ENCODE results near the gene RANGAP1.
"Not testable (repeated sequence)": the region's sequence is repeated elsewhere in the genome, so short reads cannot be mapped to it uniquely, and the experiment has no call there.

RANGAP1 gene

DNA sequence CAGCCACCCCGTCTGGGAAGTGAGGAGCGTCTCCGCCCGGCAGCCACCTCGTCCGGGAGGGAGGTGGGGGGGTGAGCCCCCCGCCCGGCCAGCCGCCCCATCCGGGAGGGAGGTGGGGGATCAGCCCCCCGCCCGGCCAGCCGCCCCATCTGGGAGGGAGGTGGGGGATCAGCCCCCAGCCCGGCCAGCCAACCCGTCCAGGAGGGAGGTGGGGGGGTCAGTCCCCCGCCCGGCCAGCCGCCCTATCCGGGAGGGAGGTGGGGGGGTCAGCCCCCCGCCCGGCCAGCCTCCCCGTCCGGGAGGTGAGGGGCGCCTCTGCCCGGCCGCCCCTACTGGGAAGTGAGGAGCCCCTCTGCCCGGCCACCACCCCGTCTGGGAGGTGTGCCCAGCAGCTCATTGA, 8.8 kb upstream of the RANGAP1 start:
- not testable (repeated sequence) for H2BK5ac ChIP-seq (ENCODE audit: low read depth, low read length, poor library complexity, severe bottlenecking); H2BK15ac ChIP-seq (ENCODE audit: low read depth, poor library complexity, severe bottlenecking); H2BK12ac ChIP-seq (ENCODE audit: low read length in 2 of 2); H3K4ac ChIP-seq (ENCODE audit: low read depth in 1 of 2, low read length in 2 of 2); DNase-seq; H3K4me2 ChIP-seq (ENCODE audit: low read length, poor library complexity, severe bottlenecking); H3K79me1 ChIP-seq (replicated peaks; ENCODE audit: low read length, poor library complexity, severe bottlenecking); H3K9ac ChIP-seq (ENCODE audit: low read length); H3K36me3 ChIP-seq (ENCODE audit: control insufficient read depth in 1 of 2, insufficient read depth in 2 of 2, low read depth in 1 of 2, low read length in 2 of 2); H3K23ac ChIP-seq (ENCODE audit: low read length in 2 of 2); H3K4me3 ChIP-seq (ENCODE audit: insufficient read depth in 1 of 2, low read depth in 1 of 2, low read length in 2 of 2); H3K9me3 ChIP-seq (ENCODE audit: control insufficient read depth, low read length); H3K27ac ChIP-seq (ENCODE audit: low read length, poor library complexity, severe bottlenecking); H3K27me3 ChIP-seq (ENCODE audit: control insufficient read depth in 1 of 2, insufficient read depth in 1 of 2, low read length in 2 of 2); H4K8ac ChIP-seq (ENCODE audit: low read length); H4K91ac ChIP-seq (ENCODE audit: low read length); H3K14ac ChIP-seq (ENCODE audit: low read length in 2 of 2); H2AK5ac ChIP-seq (ENCODE audit: low read length, severe bottlenecking); H2AFZ ChIP-seq (ENCODE audit: low read depth, low read length); H3K18ac ChIP-seq (ENCODE audit: low read depth in 1 of 2, low read length in 2 of 2)
- 100% methylated on average over 5 of the region's 28 CpGs for WGBS
- H2BK120ac ChIP-seq (ENCODE audit: low read depth, low read length) = peak overlapping the region; percentile 34
- H3K4me1 ChIP-seq (ENCODE audit: control insufficient read depth, insufficient read depth, low read depth, low read length) = peaks cover 11% of the 10 kb centered on the region

DNA sequence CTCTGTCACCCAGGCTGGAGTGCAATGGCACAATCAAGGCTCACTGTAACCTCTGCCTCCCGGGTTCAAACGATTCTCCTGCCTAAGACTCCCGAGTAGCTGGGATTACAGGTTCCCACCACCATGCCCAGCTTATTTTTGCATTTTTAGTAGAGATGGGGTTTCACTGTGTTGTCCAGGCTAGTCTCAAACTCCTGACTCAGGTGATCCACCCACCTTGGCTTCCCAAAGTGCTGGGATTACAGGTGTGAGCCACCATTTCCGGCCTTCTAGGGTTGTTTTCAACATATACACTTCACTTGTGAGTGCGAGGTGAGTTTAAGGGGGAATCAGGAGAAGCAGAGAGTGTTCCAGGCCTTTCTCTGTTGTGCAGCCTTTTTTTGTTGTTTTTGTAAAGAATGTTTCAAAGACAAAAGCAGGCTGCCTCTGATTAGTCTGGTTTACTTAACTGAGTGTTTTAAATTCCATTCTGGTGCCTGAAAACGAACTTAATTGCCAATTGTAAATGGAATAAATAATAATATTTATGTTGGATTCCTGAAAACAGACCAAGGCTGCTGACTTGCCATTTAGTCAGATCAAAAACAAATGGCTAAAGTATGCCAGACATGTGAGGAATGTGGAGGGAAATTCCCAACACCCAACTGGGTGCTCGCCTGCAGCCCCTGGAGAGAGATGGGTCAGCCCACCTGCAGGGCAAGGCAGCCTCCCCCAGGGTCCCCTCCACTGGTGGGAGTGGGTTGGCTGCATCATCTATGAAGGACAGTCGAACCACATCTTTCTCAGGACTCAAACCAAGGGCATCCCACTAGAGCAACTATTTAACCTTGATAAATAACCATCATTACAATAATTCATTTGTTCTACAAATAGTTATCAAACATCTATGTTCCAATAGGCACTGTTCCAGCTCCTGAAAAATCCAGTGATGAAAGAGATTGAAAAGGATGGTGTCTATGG, 4.6 kb upstream of the RANGAP1 start:
- H3K9ac ChIP-seq (ENCODE audit: low read length) = peak overlapping the region; percentile 73
- peaks cover 3% of the 10 kb centered on the region for H3K79me1 ChIP-seq (replicated peaks; ENCODE audit: low read length, poor library complexity, severe bottlenecking)
- peak overlapping the region; percentile 94 for H2BK5ac ChIP-seq (ENCODE audit: low read depth, low read length, poor library complexity, severe bottlenecking)
- no peak overlapping the region for H3K4me2 ChIP-seq (ENCODE audit: low read length, poor library complexity, severe bottlenecking)
- H3K36me3 ChIP-seq (ENCODE audit: control insufficient read depth in 1 of 2, insufficient read depth in 2 of 2, low read depth in 1 of 2, low read length in 2 of 2) = no peaks in the 10 kb centered on the region
- peak overlapping the region; percentile 50 for H4K91ac ChIP-seq (ENCODE audit: low read length)
- H2BK15ac ChIP-seq (ENCODE audit: low read depth, poor library complexity, severe bottlenecking) = peak overlapping the region; percentile 83
- H3K14ac ChIP-seq (ENCODE audit: low read length in 2 of 2) = no peak overlapping the region
- H3K4ac ChIP-seq (ENCODE audit: low read depth in 1 of 2, low read length in 2 of 2) = peak overlapping the region in 1 of 2 experiments; percentile 51
- peak overlapping the region in 1 of 2 experiments; percentile 62 for H3K18ac ChIP-seq (ENCODE audit: low read depth in 1 of 2, low read length in 2 of 2)
- H2BK12ac ChIP-seq (ENCODE audit: low read length in 2 of 2) = peak overlapping the region in 1 of 2 experiments; percentile 87
- H3K27me3 ChIP-seq (ENCODE audit: control insufficient read depth in 1 of 2, insufficient read depth in 1 of 2, low read length in 2 of 2) = no peaks in the 10 kb centered on the region
- no peak overlapping the region for H3K23ac ChIP-seq (ENCODE audit: low read length in 2 of 2)
- no peak overlapping the region for H3K4me3 ChIP-seq (ENCODE audit: insufficient read depth in 1 of 2, low read depth in 1 of 2, low read length in 2 of 2)
- H3K4me1 ChIP-seq (ENCODE audit: control insufficient read depth, insufficient read depth, low read depth, low read length) = peaks cover 24% of the 10 kb centered on the region
- peak overlapping the region; percentile 98 for H3K27ac ChIP-seq (ENCODE audit: low read length, poor library complexity, severe bottlenecking)
- H2AFZ ChIP-seq (ENCODE audit: low read depth, low read length) = no peak overlapping the region
- DNase-seq = peak; percentile 47
- no peaks in the 10 kb centered on the region for H3K9me3 ChIP-seq (ENCODE audit: control insufficient read depth, low read length)
- H4K8ac ChIP-seq (ENCODE audit: low read length) = peak overlapping the region; percentile 28
- peak overlapping the region; percentile 88 for H2AK5ac ChIP-seq (ENCODE audit: low read length, severe bottlenecking)
- 33% methylated on average over 8 of the region's 8 CpGs for WGBS
- peak overlapping the region; percentile 49 for H2BK120ac ChIP-seq (ENCODE audit: low read depth, low read length)

DNA sequence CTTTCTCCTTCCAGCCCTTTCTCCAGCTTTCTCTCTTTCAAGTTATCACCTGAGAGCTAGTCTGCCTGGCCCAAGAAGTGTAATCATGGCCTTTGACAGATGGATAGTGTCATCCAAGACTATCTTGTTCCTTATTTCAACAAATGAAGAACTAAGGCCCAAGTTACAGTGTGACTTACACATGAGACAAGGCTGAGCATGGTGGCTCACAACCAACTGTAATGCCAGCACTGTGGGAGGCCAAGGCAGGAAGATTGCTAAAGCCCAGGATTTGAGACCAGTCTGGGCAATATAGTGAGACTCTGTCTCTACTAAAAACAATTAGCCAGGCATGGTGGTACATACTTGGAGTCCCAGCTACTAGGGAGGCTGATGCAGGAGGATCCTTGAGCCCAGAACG, 3.7 kb upstream of the RANGAP1 start:
- peak overlapping the region; percentile 94 for H4K91ac ChIP-seq (ENCODE audit: low read length)
- peaks cover 3% of the 10 kb centered on the region for H3K79me1 ChIP-seq (replicated peaks; ENCODE audit: low read length, poor library complexity, severe bottlenecking)
- no peaks in the 10 kb centered on the region for H3K9me3 ChIP-seq (ENCODE audit: control insufficient read depth, low read length)
- H2BK15ac ChIP-seq (ENCODE audit: low read depth, poor library complexity, severe bottlenecking) = no peak overlapping the region
- no peak overlapping the region for H3K4me3 ChIP-seq (ENCODE audit: insufficient read depth in 1 of 2, low read depth in 1 of 2, low read length in 2 of 2)
- peak; percentile 28 for DNase-seq
- peak overlapping the region; percentile 84 to 97 for H3K4ac ChIP-seq (ENCODE audit: low read depth in 1 of 2, low read length in 2 of 2)
- peak overlapping the region; percentile 73 for H3K9ac ChIP-seq (ENCODE audit: low read length)
- no peaks in the 10 kb centered on the region for H3K27me3 ChIP-seq (ENCODE audit: control insufficient read depth in 1 of 2, insufficient read depth in 1 of 2, low read length in 2 of 2)
- H2BK5ac ChIP-seq (ENCODE audit: low read depth, low read length, poor library complexity, severe bottlenecking) = peak overlapping the region; percentile 68
- H3K4me1 ChIP-seq (ENCODE audit: control insufficient read depth, insufficient read depth, low read depth, low read length) = peaks cover 32% of the 10 kb centered on the region
- no peak overlapping the region for H3K14ac ChIP-seq (ENCODE audit: low read length in 2 of 2)
- H3K18ac ChIP-seq (ENCODE audit: low read depth in 1 of 2, low read length in 2 of 2) = peak overlapping the region; percentile 89 to 91
- peak overlapping the region; percentile 98 for H3K27ac ChIP-seq (ENCODE audit: low read length, poor library complexity, severe bottlenecking)
- H2BK120ac ChIP-seq (ENCODE audit: low read depth, low read length) = peak overlapping the region; percentile 27
- H2AFZ ChIP-seq (ENCODE audit: low read depth, low read length) = no peak overlapping the region
- H4K8ac ChIP-seq (ENCODE audit: low read length) = peak overlapping the region; percentile 94
- H2AK5ac ChIP-seq (ENCODE audit: low read length, severe bottlenecking) = peak overlapping the region; percentile 99
- no peak overlapping the region for H3K4me2 ChIP-seq (ENCODE audit: low read length, poor library complexity, severe bottlenecking)
- WGBS = 75% methylated on average over 1 of the region's 1 CpG
- peaks cover 0 to 2% of the 10 kb centered on the region in 2 experiments for H3K36me3 ChIP-seq (ENCODE audit: control insufficient read depth in 1 of 2, insufficient read depth in 2 of 2, low read depth in 1 of 2, low read length in 2 of 2)
- peak overlapping the region; percentile 95 to 99 for H2BK12ac ChIP-seq (ENCODE audit: low read length in 2 of 2)
- no peak overlapping the region for H3K23ac ChIP-seq (ENCODE audit: low read length in 2 of 2)

DNA sequence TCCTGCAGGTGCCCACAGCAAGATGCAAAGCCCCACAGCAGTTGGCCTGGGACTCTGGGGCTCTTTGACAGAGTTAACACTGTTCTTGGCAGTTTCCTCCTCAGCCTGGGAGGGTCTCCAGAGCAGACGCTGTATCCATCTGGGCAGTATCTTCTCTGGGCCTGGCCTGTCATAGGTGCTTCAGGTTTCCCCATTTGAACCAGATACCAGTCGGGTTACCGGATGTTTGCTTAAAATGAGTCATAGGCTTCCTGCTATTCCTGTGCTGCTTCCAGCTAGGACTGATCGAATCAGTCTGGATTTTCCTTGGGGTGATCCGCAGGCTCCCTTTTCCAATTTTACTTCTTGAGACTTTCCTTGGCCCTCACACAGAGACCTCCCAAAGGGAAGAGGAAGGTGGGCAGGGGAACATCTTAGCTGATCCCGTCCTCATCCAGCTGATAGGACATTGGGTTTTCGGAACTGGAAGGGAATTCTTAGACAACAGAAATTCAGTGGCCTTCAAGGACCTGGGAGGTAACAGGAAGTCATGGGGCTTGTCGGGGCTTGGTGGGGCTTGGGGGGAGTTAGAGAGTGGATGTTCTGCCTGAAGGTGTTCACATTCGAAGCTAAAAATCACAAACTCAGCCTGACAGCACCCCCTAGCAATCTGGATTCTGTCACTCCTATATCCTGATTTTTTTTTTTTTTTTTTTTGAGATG, 2.4 kb upstream of the RANGAP1 start:
- Histone ChIP-seq H3K4me3 (ENCODE audit: insufficient read depth in 1 of 2, low read depth in 1 of 2, low read length in 2 of 2) (no peak overlapping the region), H3K36me3 (ENCODE audit: control insufficient read depth in 1 of 2, insufficient read depth in 2 of 2, low read depth in 1 of 2, low read length in 2 of 2) (peaks cover 0 to 11% of the 10 kb centered on the region in 2 experiments), H3K27ac (ENCODE audit: low read length, poor library complexity, severe bottlenecking) (peak overlapping the region; percentile 100), H3K4me2 (ENCODE audit: low read length, poor library complexity, severe bottlenecking) (peak overlapping the region; percentile 68), H3K4me1 (ENCODE audit: control insufficient read depth, insufficient read depth, low read depth, low read length) (peaks cover 36% of the 10 kb centered on the region), H2BK15ac (ENCODE audit: low read depth, poor library complexity, severe bottlenecking) (peak overlapping the region; percentile 96), H3K27me3 (ENCODE audit: control insufficient read depth in 1 of 2, insufficient read depth in 1 of 2, low read length in 2 of 2) (no peaks in the 10 kb centered on the region), H2BK12ac (ENCODE audit: low read length in 2 of 2) (peak overlapping the region; percentile 42 to 83), H3K9me3 (ENCODE audit: control insufficient read depth, low read length) (no peaks in the 10 kb centered on the region), H3K9ac (ENCODE audit: low read length) (peak overlapping the region; percentile 7), H3K79me1 (replicated peaks; ENCODE audit: low read length, poor library complexity, severe bottlenecking) (peaks cover 3% of the 10 kb centered on the region), H4K8ac (ENCODE audit: low read length) (peak overlapping the region; percentile 97), H2AK5ac (ENCODE audit: low read length, severe bottlenecking) (peak overlapping the region; percentile 94), H4K91ac (ENCODE audit: low read length) (peak overlapping the region; percentile 89), H2BK5ac (ENCODE audit: low read depth, low read length, poor library complexity, severe bottlenecking) (peak overlapping the region; percentile 97), H3K23ac (ENCODE audit: low read length in 2 of 2) (no peak overlapping the region), H3K18ac (ENCODE audit: low read depth in 1 of 2, low read length in 2 of 2) (peak overlapping the region; percentile 9 to 80), H2AFZ (ENCODE audit: low read depth, low read length) (peak overlapping the region; percentile 51), H3K4ac (ENCODE audit: low read depth in 1 of 2, low read length in 2 of 2) (peak overlapping the region; percentile 71 to 89), H3K14ac (ENCODE audit: low read length in 2 of 2) (peak overlapping the region in 1 of 2 experiments; percentile 79), H2BK120ac (ENCODE audit: low read depth, low read length) (peak overlapping the region; percentile 96)
- DNase-seq = peak; percentile 95
- WGBS = 6% methylated on average over 7 of the region's 9 CpGs

Data from mesenchymal stem cell (in vitro differentiated cells and primary cell).